ENCODE results near the gene CHAD.

CHAD gene

DNA sequence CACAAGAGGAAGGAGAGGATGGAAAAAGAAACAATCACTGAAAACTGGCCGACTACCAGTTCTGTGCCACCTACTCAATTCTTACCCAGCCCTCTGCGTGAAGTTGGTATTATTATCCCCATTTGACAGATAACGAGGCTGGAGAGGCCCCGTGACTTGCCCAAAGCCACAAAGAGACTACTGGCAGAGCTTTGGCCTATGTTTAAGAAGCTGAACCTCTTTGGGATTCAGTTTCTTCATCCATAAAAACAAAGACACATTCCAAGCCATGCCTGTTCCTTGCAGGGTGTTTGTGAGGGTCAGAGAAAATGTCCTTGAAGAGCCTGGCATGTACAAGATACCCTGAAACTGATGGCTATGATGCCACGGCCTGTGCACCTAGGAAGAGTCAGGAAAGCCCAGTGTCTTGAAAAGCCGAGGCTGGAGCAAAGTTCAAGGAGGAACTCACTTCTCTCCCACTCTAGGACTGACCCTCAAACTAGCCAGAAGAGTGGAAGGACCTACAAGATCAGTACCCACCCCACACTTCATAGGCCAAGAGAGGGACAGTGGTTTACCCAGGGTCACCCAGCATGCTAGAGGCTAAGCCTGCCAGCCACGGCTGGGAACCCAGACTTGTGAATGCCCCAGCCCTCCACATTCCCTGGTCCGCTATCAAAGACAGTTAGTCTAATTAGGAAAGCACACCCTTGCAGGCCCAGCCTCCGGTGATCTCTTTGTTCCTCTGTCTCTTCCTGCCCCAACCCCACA lies 44.3 kb downstream of the CHAD start:
- peaks cover 16% of the 10 kb centered on the region for H3K36me3 ChIP-seq (ENCODE audit: low read depth)
- no peaks in the 10 kb centered on the region for H3K27me3 ChIP-seq (ENCODE audit: insufficient read depth, poor library complexity, severe bottlenecking)
- H3K4me3 ChIP-seq (ENCODE audit: severe bottlenecking) = no peak overlapping the region
- ATAC-seq (ENCODE audit: low read depth) (no peak), DNase-seq (ENCODE audit: low spot score) (no peak)
- H3K4me1 ChIP-seq (ENCODE audit: insufficient read depth, poor library complexity, severe bottlenecking) = peaks cover 51% of the 10 kb centered on the region
- no peaks in the 10 kb centered on the region for H3K9me3 ChIP-seq (ENCODE audit: severe bottlenecking)
- peak overlapping the region; percentile 92 for H3K27ac ChIP-seq (ENCODE audit: poor library complexity, severe bottlenecking)
- TF ChIP-seq, protein P1, sequence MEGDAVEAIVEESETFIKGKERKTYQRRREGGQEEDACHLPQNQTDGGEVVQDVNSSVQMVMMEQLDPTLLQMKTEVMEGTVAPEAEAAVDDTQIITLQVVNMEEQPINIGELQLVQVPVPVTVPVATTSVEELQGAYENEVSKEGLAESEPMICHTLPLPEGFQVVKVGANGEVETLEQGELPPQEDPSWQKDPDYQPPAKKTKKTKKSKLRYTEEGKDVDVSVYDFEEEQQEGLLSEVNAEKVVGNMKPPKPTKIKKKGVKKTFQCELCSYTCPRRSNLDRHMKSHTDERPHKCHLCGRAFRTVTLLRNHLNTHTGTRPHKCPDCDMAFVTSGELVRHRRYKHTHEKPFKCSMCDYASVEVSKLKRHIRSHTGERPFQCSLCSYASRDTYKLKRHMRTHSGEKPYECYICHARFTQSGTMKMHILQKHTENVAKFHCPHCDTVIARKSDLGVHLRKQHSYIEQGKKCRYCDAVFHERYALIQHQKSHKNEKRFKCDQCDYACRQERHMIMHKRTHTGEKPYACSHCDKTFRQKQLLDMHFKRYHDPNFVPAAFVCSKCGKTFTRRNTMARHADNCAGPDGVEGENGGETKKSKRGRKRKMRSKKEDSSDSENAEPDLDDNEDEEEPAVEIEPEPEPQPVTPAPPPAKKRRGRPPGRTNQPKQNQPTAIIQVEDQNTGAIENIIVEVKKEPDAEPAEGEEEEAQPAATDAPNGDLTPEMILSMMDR (IDR thresholded peaks at IDR 0.05; ENCODE audit: poor library complexity, severe bottlenecking) = no peak

- Histone ChIP-seq H3K4me1 (ENCODE audit: insufficient read depth, poor library complexity, severe bottlenecking) (peaks cover 45% of the 10 kb centered on the region), H3K36me3 (ENCODE audit: low read depth) (peaks cover 11% of the 10 kb centered on the region), H3K27me3 (ENCODE audit: insufficient read depth, poor library complexity, severe bottlenecking) (no peaks in the 10 kb centered on the region), H3K4me3 (ENCODE audit: severe bottlenecking) (no peak overlapping the region), H3K27ac (ENCODE audit: poor library complexity, severe bottlenecking) (peak overlapping the region; percentile 92), H3K9me3 (ENCODE audit: severe bottlenecking) (no peaks in the 10 kb centered on the region)
- DNase-seq (ENCODE audit: low spot score) (peak; percentile 95), ATAC-seq (ENCODE audit: low read depth) (peak; percentile 72)
- TF ChIP-seq, protein P1 (IDR thresholded peaks at IDR 0.05; ENCODE audit: poor library complexity, severe bottlenecking) = no peak
These were observed 45.0 kb downstream of the CHAD start for GRCh38 chr17:50423553-50424159.

DNA sequence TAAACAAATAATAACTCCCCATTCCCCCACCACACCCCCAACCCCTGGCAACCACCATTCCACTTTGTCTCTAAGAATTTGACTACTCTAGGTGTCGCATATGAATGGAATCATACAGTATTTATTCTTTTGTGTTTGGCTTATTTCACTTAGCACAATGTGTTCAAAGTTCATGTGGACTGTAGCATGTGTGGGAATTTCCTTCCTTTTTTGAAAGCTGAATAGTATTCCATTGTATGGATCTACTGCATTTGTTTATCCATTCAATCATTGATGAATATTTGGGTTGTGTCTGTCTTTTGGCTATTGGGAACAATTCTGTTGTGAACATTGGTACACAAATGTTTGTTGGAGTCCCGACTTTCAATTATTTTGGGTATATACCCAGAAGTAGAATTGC lies 45.9 kb downstream of the CHAD start:
- DNase-seq (ENCODE audit: low spot score) (no peak), ATAC-seq (ENCODE audit: low read depth) (no peak)
- H3K27me3 ChIP-seq (ENCODE audit: insufficient read depth, poor library complexity, severe bottlenecking) = no peaks in the 10 kb centered on the region
- no peaks in the 10 kb centered on the region for H3K9me3 ChIP-seq (ENCODE audit: severe bottlenecking)
- peak overlapping the region; percentile 92 for H3K27ac ChIP-seq (ENCODE audit: poor library complexity, severe bottlenecking)
- H3K4me3 ChIP-seq (ENCODE audit: severe bottlenecking) = no peak overlapping the region
- peaks cover 4% of the 10 kb centered on the region for H3K36me3 ChIP-seq (ENCODE audit: low read depth)
- TF ChIP-seq, protein P1 (IDR thresholded peaks at IDR 0.05; ENCODE audit: poor library complexity, severe bottlenecking) = no peak
- peaks cover 36% of the 10 kb centered on the region for H3K4me1 ChIP-seq (ENCODE audit: insufficient read depth, poor library complexity, severe bottlenecking)

GRCh38 chr17:50421308-50422051 lies 47.2 kb downstream of the CHAD start:
- ATAC-seq (ENCODE audit: low read depth) (no peak), DNase-seq (ENCODE audit: low spot score) (no peak)
- Histone ChIP-seq H3K27me3 (ENCODE audit: insufficient read depth, poor library complexity, severe bottlenecking) (no peaks in the 10 kb centered on the region), H3K4me3 (ENCODE audit: severe bottlenecking) (peak overlapping the region; percentile 17), H3K9me3 (ENCODE audit: severe bottlenecking) (no peaks in the 10 kb centered on the region), H3K27ac (ENCODE audit: poor library complexity, severe bottlenecking) (peak overlapping the region; percentile 92), H3K36me3 (ENCODE audit: low read depth) (no peaks in the 10 kb centered on the region), H3K4me1 (ENCODE audit: insufficient read depth, poor library complexity, severe bottlenecking) (peaks cover 31% of the 10 kb centered on the region)
- TF ChIP-seq, protein P1 (IDR thresholded peaks at IDR 0.05; ENCODE audit: poor library complexity, severe bottlenecking) = no peak

Measured in RWPE2 (cell line).